K562 (cell line): ENCODE measurements around the gene METRNL. TPM values are rescaled to one million over a fixed set of nuclear protein-coding genes. Genes with fewer than 3 reads are reported as not detected.

Experiments
- ATAC-seq: fragments of 200-7000 bp; cut with Tn5 transposase; 3 replicates; pipeline ENCODE4 v1.9.1; 2020; ENCODE audit warnings: moderate library complexity
- BruUV-seq: library from RNA; stranded (reverse); fragments of 400-500 nt; replicated peaks from 2 replicates; lab custom pipeline; 2021; lab: Mats Ljungman, UMichigan
- CTCF ChIA-PET: fragments of 300-600 bp; formaldehyde crosslinking; extraction: SDS; loops from one replicate; lab custom pipeline; 2021; ENCODE audit warnings: low intra/inter-chr PET ratio; lab: Yijun Ruan, JAX
- POLR2A ChIA-PET: fragments of 300-600, 350-650 bp; sonication (Branson Sonifier 250); formaldehyde crosslinking; extraction: SDS; loops from one replicate; lab custom pipeline; 2021; ENCODE audit warnings: antibody characterized with exemption, inconsistent platforms; lab: Yijun Ruan, JAX
- DNase-seq, 4 experiments: peaks; one replicate each; pipeline versions ENCODE4 v3.0.0 to v3.0.0-alpha.2; 2011 to 2018; ENCODE audit warnings: low spot score in 3 of 4, mixed read lengths in 3 of 4; ENCODE audit errors: extremely low read depth in 1 of 4
- FAIRE-seq: peaks from 2 replicates; lab custom pipeline; 2011; peaks lifted over from hg19 to GRCh38; lab: Jason Lieb, UNC
- H2AFZ ChIP-seq: 2 replicates; pipeline ENCODE4 v1.6.0; 2011; ENCODE audit warnings: low read depth, low read length, control low read depth, inconsistent platforms
- H3K27ac ChIP-seq: fragments of 200-600 bp; 3 replicates; pipeline ENCODE4 v1.8.0; 2011; ENCODE audit warnings: low read depth, mild to moderate bottlenecking, control low read depth, inconsistent platforms, low read length, moderate library complexity, mixed read lengths; ENCODE audit errors: extremely low read depth
- H3K27me3 ChIP-seq, 2 experiments: fragments of 300-600 bp in 1 of 2; 2 replicates in 1 of 2; 3 replicates in 1 of 2; pipeline versions ENCODE4 v1.6.0 to v1.8.0; 2011; ENCODE audit warnings: inconsistent platforms in 2 of 2, low read length in 2 of 2, mild to moderate bottlenecking in 1 of 2, mixed read lengths in 1 of 2, moderate library complexity in 1 of 2; ENCODE audit not compliant: control insufficient read depth in 2 of 2, insufficient read depth in 2 of 2
- H3K36me3 ChIP-seq: fragments of 300-600 bp; 3 replicates; pipeline ENCODE4 v1.8.0; 2011; ENCODE audit warnings: mild to moderate bottlenecking, low read length, inconsistent platforms; ENCODE audit not compliant: control insufficient read depth, insufficient read depth
- H3K4me1 ChIP-seq, 2 experiments: fragments of 200-600 bp in 1 of 2; replicated peaks in 1 of 2; 2 replicates in 1 of 2; 3 replicates in 1 of 2; pipeline versions ENCODE4 v1.5.1 to v1.8.0; 2011; ENCODE audit warnings: inconsistent platforms in 2 of 2, low read length in 2 of 2, mild to moderate bottlenecking in 1 of 2, mixed read lengths in 1 of 2, moderate library complexity in 1 of 2; ENCODE audit not compliant: control insufficient read depth in 2 of 2, insufficient read depth in 2 of 2
- H3K4me2 ChIP-seq: 2 replicates; pipeline ENCODE4 v1.6.1; 2011; ENCODE audit warnings: low read length, control low read depth, inconsistent platforms, mixed read lengths; ENCODE audit not compliant: insufficient read depth
- H3K4me3 ChIP-seq: fragments of 200-600 bp; sonication (generic), shearing (Covaris generic); 2 replicates; pipeline ENCODE4 v1.5.1; 2016; ENCODE audit warnings: control low read depth, inconsistent platforms
- H3K79me2 ChIP-seq: fragments of 200-600 bp; 3 replicates; pipeline ENCODE4 v1.8.0; 2011; ENCODE audit warnings: low read length, inconsistent platforms; ENCODE audit not compliant: control insufficient read depth, insufficient read depth
- H3K9ac ChIP-seq, 2 experiments: 2 replicates each; pipeline versions ENCODE4 v1.6.0 to v1.6.1; 2011; ENCODE audit warnings: low read depth in 2 of 2, low read length in 2 of 2, control low read depth in 1 of 2, inconsistent platforms in 1 of 2, mild to moderate bottlenecking in 1 of 2, mixed read lengths in 1 of 2; ENCODE audit not compliant: insufficient read depth in 1 of 2
- H3K9me1 ChIP-seq: one replicate; pipeline ENCODE4 v1.6.0; 2011; ENCODE audit warnings: inconsistent platforms, mild to moderate bottlenecking, low read length, moderate library complexity; ENCODE audit not compliant: control insufficient read depth, insufficient read depth
- H3K9me3 ChIP-seq: replicated peaks from 2 replicates; pipeline ENCODE4 v1.5.1; 2011; ENCODE audit warnings: low read depth, low read length, inconsistent platforms; ENCODE audit not compliant: control insufficient read depth, insufficient read depth
- H4K20me1 ChIP-seq: replicated peaks from 2 replicates; pipeline ENCODE4 v1.6.1; 2011; ENCODE audit warnings: low read length, inconsistent platforms, mixed read lengths; ENCODE audit not compliant: control insufficient read depth, insufficient read depth
- POLR2G ChIP-seq: fragments of 200-400 bp; formaldehyde crosslinking; IDR thresholded peaks from 2 replicates; pipeline ENCODE4 v1.6.1; 2017; ENCODE audit warnings: low read depth, mild to moderate bottlenecking, antibody characterized with exemption, low read length, moderate library complexity
- WGBS: fragments of 100-300 bp; shearing (Covaris generic); methylation state at CpG from one replicate; pipeline ENCODE4 v1.1.6; 2016; ENCODE audit warnings: low coverage, mixed read lengths; ENCODE audit not compliant: insufficient coverage; ENCODE audit errors: missing lambda C conversion rate; 5-methylcytosine and 5-hydroxymethylcytosine counted together
- in situ Hi-C: fragments of 300-500 bp; cut with MboI; formaldehyde crosslinking; loops from 4 replicates; pipeline ENCODE4 v1.15.0; 2018; ENCODE audit warnings: inconsistent platforms, mixed read lengths
- intact Hi-C: fragments of 100-400 bp; cut with micrococcal nuclease; formaldehyde crosslinking; loops from 2 replicates; pipeline ENCODE4 v1.14.2; 2022
- polyA plus RNA-seq, 8 experiments: library from polyadenylated mRNA; depleted of rRNA in 4 of 8; stranded (reverse) in 5 of 8; unstranded in 3 of 8; fragments of >200 nt; fragmentation: Nextera tagmentation in 2 of 8; fragmentation: Illumina TruSeq in 1 of 8; extraction: Ambion mirVana in 2 of 8; extraction: Trizol in 1 of 8; gene quantifications; 2 replicates each; pipeline versions ENCODE4 v1.2.1 to v1.2.3, GENCODE V29; 2011 to 2014; ENCODE audit warnings: inconsistent platforms in 1 of 8, missing spikeins in 1 of 8
- total RNA-seq, 7 experiments: library from RNA; depleted of rRNA in 6 of 7; stranded (reverse); fragments of >200 nt in 6 of 7; fragmentation: Illumina TruSeq in 2 of 7; extraction: Trizol in 2 of 7; gene quantifications; 2 replicates each; pipeline versions ENCODE4 v1.2.1 to v1.2.3, GENCODE V29; 2011 to 2021; ENCODE audit warnings: low replicate concordance in 1 of 7
- TF ChIP-seq, protein P1 (sequence below): fragments of 450-650 bp; IDR thresholded peaks from 2 replicates; pipeline ENCODE4 v1.6.1; 2016; ENCODE audit warnings: borderline replicate concordance

METRNL gene
- total and polyA plus RNA-seq, 9 of the 15 experiments (the other 6 are each of a cell fraction or from before 2014, with no cell fraction given), result 0.17 to 31.8 (median 2.9) TPM

DNA sequence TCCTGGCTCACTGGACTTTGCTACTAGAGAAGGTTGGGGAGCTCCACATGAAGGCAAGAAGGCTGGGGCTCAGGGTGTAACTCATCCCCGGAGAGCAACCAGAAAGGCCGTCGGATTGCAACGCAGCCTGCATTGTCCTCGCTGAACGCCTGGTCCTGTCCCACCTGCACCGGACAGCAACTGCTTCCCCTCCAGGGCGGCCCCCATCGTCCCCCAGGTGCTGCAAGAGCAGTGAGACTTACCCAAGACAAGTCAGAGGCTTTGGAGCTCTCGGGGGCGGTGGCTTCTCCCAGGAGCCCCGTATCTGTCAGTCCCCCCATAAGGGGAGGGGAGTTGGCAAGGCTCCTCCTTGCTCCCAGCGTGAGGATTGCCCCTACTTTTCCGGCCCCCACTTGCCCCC, 18.4 kb downstream of the METRNL start:
- Histone ChIP-seq H3K4me1 (peaks cover under 1 to 57% of the 10 kb centered on the region in 2 experiments; a peak in 3 of 5 replicates), H3K4me3 (no peak overlapping the region), H2AFZ (no peak overlapping the region), H3K9me1 (peaks cover 6% of the 10 kb centered on the region), H3K27ac (no peak overlapping the region), H3K9ac (0 out of 4 replicates have a peak overlapping the region, but pooled peaks of 1 of the 2 experiments have one; percentile 36), H3K36me3 (peaks cover 37% of the 10 kb centered on the region; the same call in 1 of the 3 replicates), H4K20me1 (peaks cover 23% of the 10 kb centered on the region), H3K79me2 (no peaks in the 10 kb centered on the region), H3K27me3 (peaks cover 0 to 7% of the 10 kb centered on the region in 2 experiments; a peak in 2 of 5 replicates), H3K9me3 (no peaks in the 10 kb centered on the region; the same call in 1 of the 2 replicates), H3K4me2 (no peak overlapping the region)
- in situ Hi-C loops (no loop called here), intact Hi-C loops (no loop called here)
- peak; percentile 44 for ATAC-seq
- BruUV-seq, result no TSS peak
- CTCF ChIA-PET, result no interaction called here
- no peak for FAIRE-seq
- TF ChIP-seq POLR2G, result peak; percentile 18; the same call in 1 of the 2 replicates
- TF ChIP-seq, protein P1, sequence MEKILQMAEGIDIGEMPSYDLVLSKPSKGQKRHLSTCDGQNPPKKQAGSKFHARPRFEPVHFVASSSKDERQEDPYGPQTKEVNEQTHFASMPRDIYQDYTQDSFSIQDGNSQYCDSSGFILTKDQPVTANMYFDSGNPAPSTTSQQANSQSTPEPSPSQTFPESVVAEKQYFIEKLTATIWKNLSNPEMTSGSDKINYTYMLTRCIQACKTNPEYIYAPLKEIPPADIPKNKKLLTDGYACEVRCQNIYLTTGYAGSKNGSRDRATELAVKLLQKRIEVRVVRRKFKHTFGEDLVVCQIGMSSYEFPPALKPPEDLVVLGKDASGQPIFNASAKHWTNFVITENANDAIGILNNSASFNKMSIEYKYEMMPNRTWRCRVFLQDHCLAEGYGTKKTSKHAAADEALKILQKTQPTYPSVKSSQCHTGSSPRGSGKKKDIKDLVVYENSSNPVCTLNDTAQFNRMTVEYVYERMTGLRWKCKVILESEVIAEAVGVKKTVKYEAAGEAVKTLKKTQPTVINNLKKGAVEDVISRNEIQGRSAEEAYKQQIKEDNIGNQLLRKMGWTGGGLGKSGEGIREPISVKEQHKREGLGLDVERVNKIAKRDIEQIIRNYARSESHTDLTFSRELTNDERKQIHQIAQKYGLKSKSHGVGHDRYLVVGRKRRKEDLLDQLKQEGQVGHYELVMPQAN, result no peak
- POLR2A ChIA-PET, result interaction anchor here (0.6 to 1.3 kb wide), 2 partner anchors 9 to 34 kb away, joined by 5 to 10 read pairs; no protein-coding TSS in a partner anchor
- WGBS, result 8% methylated on average over 13 of the region's 14 CpGs
- DNase-seq, result no peak
